H9 (cell line): Measurements from ENCODE around the gene SMIM12. TPM values are rescaled to one million over a fixed set of nuclear protein-coding genes. Genes with fewer than 3 reads are reported as not detected.

ENCODE experiments used
- DNase-seq: peaks from one replicate; pipeline ENCODE4 v3.0.0-alpha.2; 2017
- H2AFZ ChIP-seq: one replicate; pipeline ENCODE4 v1.6.1; 2013; ENCODE audit warnings: mild to moderate bottlenecking, low read length, control low read depth, moderate library complexity
- H2AK5ac ChIP-seq: 2 replicates; pipeline ENCODE4 v1.6.1; 2013; ENCODE audit warnings: low read length, control low read depth, mixed read lengths; ENCODE audit not compliant: insufficient read length
- H2BK120ac ChIP-seq: one replicate; pipeline ENCODE4 v1.6.1; 2013; ENCODE audit warnings: low read depth, mild to moderate bottlenecking, low read length, control low read depth, inconsistent platforms; ENCODE audit not compliant: poor library complexity, severe bottlenecking
- H2BK12ac ChIP-seq: 2 replicates; pipeline ENCODE4 v1.6.1; 2013; ENCODE audit warnings: low read length, control low read depth, mixed read lengths, low read depth; ENCODE audit not compliant: insufficient read length
- H2BK15ac ChIP-seq: 2 replicates; pipeline ENCODE4 v1.6.1; 2013; ENCODE audit warnings: low read depth, low read length, control low read depth
- H2BK20ac ChIP-seq: one replicate; pipeline ENCODE4 v1.6.1; 2013; ENCODE audit warnings: low read depth, mild to moderate bottlenecking, low read length, control low read depth, inconsistent platforms; ENCODE audit not compliant: poor library complexity, severe bottlenecking
- H2BK5ac ChIP-seq: 2 replicates; pipeline ENCODE4 v1.6.1; 2013; ENCODE audit warnings: low read length, control low read depth, mixed read lengths; ENCODE audit not compliant: insufficient read length
- H3K14ac ChIP-seq: 2 replicates; pipeline ENCODE4 v1.6.1; 2013; ENCODE audit warnings: low read length, control low read depth; ENCODE audit not compliant: insufficient read depth
- H3K18ac ChIP-seq: 2 replicates; pipeline ENCODE4 v1.6.1; 2013; ENCODE audit warnings: low read depth, mild to moderate bottlenecking, mixed read lengths, low read length, control low read depth; ENCODE audit not compliant: insufficient read length
- H3K23ac ChIP-seq: 2 replicates; pipeline ENCODE4 v1.6.1; 2013; ENCODE audit warnings: low read length, control low read depth, mixed read lengths, low read depth; ENCODE audit not compliant: insufficient read length
- H3K23me2 ChIP-seq: 2 replicates; pipeline ENCODE4 v1.6.1; 2013; ENCODE audit warnings: low read depth, mild to moderate bottlenecking, mixed read lengths, low read length, control low read depth; ENCODE audit not compliant: insufficient read length, poor library complexity, severe bottlenecking
- H3K27ac ChIP-seq: 2 replicates; pipeline ENCODE4 v1.5.1; 2013; ENCODE audit warnings: low read length, control low read depth, mixed read lengths, low read depth; ENCODE audit not compliant: insufficient read length
- H3K27me3 ChIP-seq: 2 replicates; pipeline ENCODE4 v1.6.1; 2013; ENCODE audit warnings: low read length, control low read depth, inconsistent platforms; ENCODE audit not compliant: insufficient read depth
- H3K4ac ChIP-seq: 2 replicates; pipeline ENCODE4 v1.6.1; 2013; ENCODE audit warnings: low read depth, mild to moderate bottlenecking, control low read depth, inconsistent platforms, low read length, moderate library complexity
- H3K4me1 ChIP-seq: 2 replicates; pipeline ENCODE4 v1.6.1; 2013; ENCODE audit warnings: low read length, control low read depth, inconsistent platforms; ENCODE audit not compliant: insufficient read depth
- H3K4me2 ChIP-seq: 2 replicates; pipeline ENCODE4 v1.6.1; 2013; ENCODE audit warnings: low read length, control low read depth, mixed read lengths; ENCODE audit not compliant: insufficient read length, insufficient read depth
- H3K56ac ChIP-seq: 2 replicates; pipeline ENCODE4 v1.6.1; 2013; ENCODE audit warnings: low read depth, mild to moderate bottlenecking, mixed read lengths, low read length, control low read depth; ENCODE audit not compliant: insufficient read length
- H3K79me1 ChIP-seq: 2 replicates; pipeline ENCODE4 v1.6.1; 2013; ENCODE audit warnings: low read depth, mild to moderate bottlenecking, moderate library complexity, low read length, control low read depth, inconsistent platforms; ENCODE audit not compliant: insufficient read depth, poor library complexity, severe bottlenecking
- H3K79me2 ChIP-seq: 2 replicates; pipeline ENCODE4 v1.6.1; 2013; ENCODE audit warnings: low read length, control low read depth, inconsistent platforms; ENCODE audit not compliant: insufficient read depth
- H3K9ac ChIP-seq: 2 replicates; pipeline ENCODE4 v1.6.1; 2013; ENCODE audit warnings: low read length, control low read depth, mixed read lengths; ENCODE audit not compliant: insufficient read length; ENCODE audit errors: extremely low read depth
- H3K9me3 ChIP-seq: one replicate; pipeline ENCODE4 v1.6.1; 2013; ENCODE audit warnings: low read depth, low read length, inconsistent platforms; ENCODE audit not compliant: control insufficient read depth
- H3T11ph ChIP-seq: one replicate; pipeline ENCODE4 v1.6.1; 2013; ENCODE audit warnings: mild to moderate bottlenecking, low read length, control low read depth, inconsistent platforms
- H4K20me1 ChIP-seq: one replicate; pipeline ENCODE4 v1.6.1; 2013; ENCODE audit not compliant: control insufficient read depth, insufficient read length, insufficient read depth
- H4K5ac ChIP-seq: 2 replicates; pipeline ENCODE4 v1.6.1; 2013; ENCODE audit warnings: low read depth, mild to moderate bottlenecking, mixed read lengths, low read length, control low read depth; ENCODE audit not compliant: insufficient read length
- H4K8ac ChIP-seq: replicated peaks from 2 replicates; pipeline ENCODE4 v1.6.1; 2013; ENCODE audit warnings: low read length, control low read depth, mixed read lengths, low read depth; ENCODE audit not compliant: insufficient read length
- H4K91ac ChIP-seq: 2 replicates; pipeline ENCODE4 v1.6.1; 2013; ENCODE audit warnings: low read depth, mild to moderate bottlenecking, moderate library complexity, mixed read lengths, low read length, control low read depth; ENCODE audit not compliant: insufficient read length
- H3K27ac Mint-ChIP-seq, 3 experiments: 2 replicates in 2 of 3; 3 replicates in 1 of 3; pipeline ENCODE4 v1.8.0; 2020 to 2021; ENCODE audit warnings: mixed read lengths in 3 of 3, mild to moderate bottlenecking in 1 of 3, moderate library complexity in 1 of 3
- H3K27me3 Mint-ChIP-seq: 2 replicates; pipeline ENCODE4 v1.8.0; 2021; ENCODE audit warnings: low read depth, mild to moderate bottlenecking, moderate library complexity, mixed read lengths
- H3K36me3 Mint-ChIP-seq, 3 experiments: 2 replicates in 2 of 3; 3 replicates in 1 of 3; pipeline ENCODE4 v1.8.0; 2020 to 2021; ENCODE audit warnings: low read depth in 3 of 3, mixed read lengths in 3 of 3; ENCODE audit not compliant: insufficient read depth in 1 of 3
- H3K4me1 Mint-ChIP-seq, 2 experiments: 2 replicates each; pipeline ENCODE4 v1.8.0; 2020; ENCODE audit warnings: mixed read lengths in 2 of 2
- H3K4me3 Mint-ChIP-seq, 2 experiments: 2 replicates in 1 of 2; 3 replicates in 1 of 2; pipeline ENCODE4 v1.8.0; 2020 to 2021; ENCODE audit warnings: mild to moderate bottlenecking in 2 of 2, mixed read lengths in 2 of 2, moderate library complexity in 1 of 2
- H3K9me3 Mint-ChIP-seq, 2 experiments: 2 replicates in 1 of 2; 3 replicates in 1 of 2; pipeline ENCODE4 v1.8.0; 2020; ENCODE audit warnings: mild to moderate bottlenecking in 2 of 2, mixed read lengths in 2 of 2, moderate library complexity in 1 of 2
- WGBS: extraction: QIAGEN DNeasy Blood & Tissue Kit; methylation state at CpG from one replicate; pipeline ENCODE4 v1.1.7; 2013; ENCODE audit warnings: missing lambda C conversion rate, low lambda C conversion rate, mixed read lengths; ENCODE audit not compliant: insufficient read length; ENCODE audit errors: extremely low coverage; 5-methylcytosine and 5-hydroxymethylcytosine counted together
- total RNA-seq: library from RNA; stranded (reverse); gene quantifications from 2 replicates; pipeline ENCODE4 v1.2.1, GENCODE V29; 2021
- TF ChIP-seq, protein P1 (sequence below): fragments of 200-600 bp; sonication (generic); conservative IDR thresholded peaks from 3 replicates; pipeline ENCODE4 v1.8.0; 2021; ENCODE audit warnings: antibody characterized with exemption, mild to moderate bottlenecking

SMIM12 gene
- total RNA-seq, 1 experiment from 2014 or later = 40.9 TPM

DNA sequence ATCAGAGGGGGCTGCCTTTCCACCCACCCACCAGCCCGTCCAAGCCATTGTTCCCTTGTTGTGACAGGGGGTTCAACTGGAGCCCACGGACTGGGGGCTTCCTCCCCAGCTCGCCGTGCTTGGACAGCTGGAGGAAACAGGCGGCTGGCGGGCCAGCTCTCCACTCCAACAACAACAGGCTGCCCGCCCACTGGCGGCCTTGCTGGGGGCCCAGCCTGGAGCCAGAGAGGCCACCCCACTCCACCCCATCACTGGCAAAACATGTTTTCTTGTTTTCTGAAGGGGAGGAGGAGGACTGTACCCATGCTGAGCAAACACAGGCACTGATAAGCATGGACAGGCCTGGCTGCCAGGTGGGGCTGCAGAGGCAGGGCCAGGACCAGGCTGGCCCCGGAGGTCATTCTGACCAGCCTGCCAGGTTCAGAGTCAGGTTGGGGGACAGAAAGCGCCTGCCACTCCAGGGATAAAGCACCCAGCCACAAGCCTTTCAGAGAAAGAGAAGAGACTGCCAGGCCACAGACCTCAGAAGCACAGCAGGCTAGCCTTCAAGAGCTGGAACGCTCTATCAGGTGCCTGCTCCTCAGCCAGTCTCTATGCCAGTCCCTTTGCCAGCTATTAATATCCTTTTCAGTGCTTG lies 34.0 kb downstream of the SMIM12 start:
- TF ChIP-seq, protein P1, sequence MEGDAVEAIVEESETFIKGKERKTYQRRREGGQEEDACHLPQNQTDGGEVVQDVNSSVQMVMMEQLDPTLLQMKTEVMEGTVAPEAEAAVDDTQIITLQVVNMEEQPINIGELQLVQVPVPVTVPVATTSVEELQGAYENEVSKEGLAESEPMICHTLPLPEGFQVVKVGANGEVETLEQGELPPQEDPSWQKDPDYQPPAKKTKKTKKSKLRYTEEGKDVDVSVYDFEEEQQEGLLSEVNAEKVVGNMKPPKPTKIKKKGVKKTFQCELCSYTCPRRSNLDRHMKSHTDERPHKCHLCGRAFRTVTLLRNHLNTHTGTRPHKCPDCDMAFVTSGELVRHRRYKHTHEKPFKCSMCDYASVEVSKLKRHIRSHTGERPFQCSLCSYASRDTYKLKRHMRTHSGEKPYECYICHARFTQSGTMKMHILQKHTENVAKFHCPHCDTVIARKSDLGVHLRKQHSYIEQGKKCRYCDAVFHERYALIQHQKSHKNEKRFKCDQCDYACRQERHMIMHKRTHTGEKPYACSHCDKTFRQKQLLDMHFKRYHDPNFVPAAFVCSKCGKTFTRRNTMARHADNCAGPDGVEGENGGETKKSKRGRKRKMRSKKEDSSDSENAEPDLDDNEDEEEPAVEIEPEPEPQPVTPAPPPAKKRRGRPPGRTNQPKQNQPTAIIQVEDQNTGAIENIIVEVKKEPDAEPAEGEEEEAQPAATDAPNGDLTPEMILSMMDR = no peak
- no peaks in the 10 kb centered on the region for H3K79me2 ChIP-seq
- Mint-ChIP-seq H3K4me3 (no peak overlapping the region), H3K4me1 (no peaks in the 10 kb centered on the region), H3K27ac (no peak overlapping the region; a peak in 1 of 7 replicates), H3K9me3 (no peaks in the 10 kb centered on the region), H3K36me3 (no peaks in the 10 kb centered on the region), H3K27me3 (no peaks in the 10 kb centered on the region)
- no peak overlapping the region for H3T11ph ChIP-seq
- no peak overlapping the region for H2AFZ ChIP-seq
- H2BK120ac ChIP-seq = no peak overlapping the region
- no peaks in the 10 kb centered on the region for H4K20me1 ChIP-seq
- no peak overlapping the region for H3K23ac ChIP-seq
- no peak overlapping the region for H4K5ac ChIP-seq
- no peak overlapping the region for H2BK12ac ChIP-seq
- H3K9ac ChIP-seq = no peak overlapping the region
- no peak overlapping the region for H3K27ac ChIP-seq
- no peak overlapping the region; the same call in 1 of the 2 replicates for H3K14ac ChIP-seq
- H3K4ac ChIP-seq = no peak overlapping the region
- no peaks in the 10 kb centered on the region for H3K79me1 ChIP-seq
- no peak overlapping the region for H2BK5ac ChIP-seq
- no peaks in the 10 kb centered on the region for H3K27me3 ChIP-seq
- no peak for DNase-seq
- H3K23me2 ChIP-seq = no peaks in the 10 kb centered on the region
- H2BK15ac ChIP-seq = no peak overlapping the region
- H3K56ac ChIP-seq = no peak overlapping the region
- no peaks in the 10 kb centered on the region for H3K9me3 ChIP-seq
- H2BK20ac ChIP-seq = no peak overlapping the region
- no peak overlapping the region for H3K4me2 ChIP-seq
- H3K18ac ChIP-seq = no peak overlapping the region
- no peak overlapping the region for H4K91ac ChIP-seq
- H3K4me1 ChIP-seq = no peaks in the 10 kb centered on the region
- no peak overlapping the region for H2AK5ac ChIP-seq
- no peak overlapping the region for H4K8ac ChIP-seq
- no CpG with 5 or more reads among the region's 11 CpGs for WGBS
